T47D (cell line): Measurements from ENCODE around the gene MLLT6.

Experiments used
- DNase-seq, 2 experiments: peaks; one replicate each; pipeline versions ENCODE4 v3.0.0 to v3.0.0-alpha.2; 2011 to 2012; ENCODE audit warnings: low read depth in 1 of 2, low spot score in 1 of 2
- JUND ChIP-seq: IDR thresholded peaks from 2 replicates; pipeline ENCODE4 v1.6.1; 2012; ENCODE audit warnings: low read depth
- in situ Hi-C: cut with HindIII; loops from 2 replicates; pipeline ENCODE4 v1.10.0; 2016; ENCODE audit warnings: low sequenced_read_pairs, low pct_unique_long_range_greater_than_20kb

MLLT6 gene

DNA sequence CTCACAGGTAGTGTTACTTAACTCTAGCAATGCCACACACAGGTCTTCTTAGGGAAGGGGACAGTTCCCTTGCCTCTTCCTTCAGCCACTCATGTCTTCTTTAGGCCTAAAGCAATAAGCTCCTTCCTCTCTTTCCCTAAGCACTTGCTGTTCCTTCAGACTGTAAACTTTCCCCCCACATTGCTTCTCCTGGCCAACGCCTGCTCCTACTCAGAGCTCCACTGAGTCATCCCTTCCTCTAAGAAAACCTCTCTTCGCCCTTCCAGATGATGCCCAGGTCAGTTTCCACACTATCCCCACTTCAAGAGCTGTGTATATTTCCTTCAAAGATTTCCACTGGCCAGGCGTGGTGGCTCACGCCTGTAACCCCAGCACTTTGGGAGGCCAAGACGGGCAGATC is 17.8 kb upstream of the MLLT6 start:
- no peak for TF ChIP-seq JUND
- no peak for DNase-seq
- in situ Hi-C loops, result no loop called here

DNA sequence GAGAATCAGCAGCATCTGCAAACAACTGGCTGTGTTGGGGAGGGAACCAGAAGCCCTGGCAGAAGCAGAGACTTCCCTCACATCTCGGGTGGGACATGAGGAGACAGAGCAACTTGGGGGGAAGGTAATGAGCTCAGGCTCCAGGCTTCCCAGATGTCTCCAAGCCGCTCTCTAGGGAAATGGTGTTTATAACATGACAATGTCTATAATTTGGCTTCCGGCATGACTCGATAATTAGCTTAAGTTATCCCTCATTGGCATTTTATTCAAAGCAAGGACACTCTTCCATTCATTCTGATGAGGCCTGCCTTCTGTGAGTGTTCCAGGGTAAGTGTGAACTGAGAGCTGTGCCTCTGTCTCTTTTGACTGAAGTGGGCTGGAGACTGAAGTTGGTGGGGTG is 14.7 kb upstream of the MLLT6 start:
- DNase-seq, result no peak
- no peak for TF ChIP-seq JUND
- in situ Hi-C loops, result no loop called here

DNA sequence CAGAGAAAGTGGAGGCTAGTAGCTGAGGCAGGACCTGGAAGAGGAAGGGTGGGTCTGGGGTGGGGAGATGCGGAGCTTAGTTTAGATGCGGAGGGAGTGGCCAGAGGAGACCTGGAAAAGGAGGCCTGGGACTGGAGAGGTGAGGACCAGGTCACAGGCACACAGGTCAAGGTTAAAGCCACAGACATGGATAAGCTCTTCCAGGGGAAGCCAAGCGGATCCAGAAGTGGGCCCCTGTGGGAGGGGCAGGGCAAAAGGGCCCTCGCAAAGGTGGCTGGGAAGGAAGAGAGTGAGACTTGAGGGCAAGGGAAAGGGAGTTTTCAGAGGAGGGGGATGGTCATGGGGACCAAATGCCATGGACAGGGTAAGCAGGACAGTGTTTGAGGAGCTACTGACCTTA is 13.9 kb upstream of the MLLT6 start:
- in situ Hi-C loops, result no loop called here
- DNase-seq, result no peak
- TF ChIP-seq JUND, result no peak

DNA sequence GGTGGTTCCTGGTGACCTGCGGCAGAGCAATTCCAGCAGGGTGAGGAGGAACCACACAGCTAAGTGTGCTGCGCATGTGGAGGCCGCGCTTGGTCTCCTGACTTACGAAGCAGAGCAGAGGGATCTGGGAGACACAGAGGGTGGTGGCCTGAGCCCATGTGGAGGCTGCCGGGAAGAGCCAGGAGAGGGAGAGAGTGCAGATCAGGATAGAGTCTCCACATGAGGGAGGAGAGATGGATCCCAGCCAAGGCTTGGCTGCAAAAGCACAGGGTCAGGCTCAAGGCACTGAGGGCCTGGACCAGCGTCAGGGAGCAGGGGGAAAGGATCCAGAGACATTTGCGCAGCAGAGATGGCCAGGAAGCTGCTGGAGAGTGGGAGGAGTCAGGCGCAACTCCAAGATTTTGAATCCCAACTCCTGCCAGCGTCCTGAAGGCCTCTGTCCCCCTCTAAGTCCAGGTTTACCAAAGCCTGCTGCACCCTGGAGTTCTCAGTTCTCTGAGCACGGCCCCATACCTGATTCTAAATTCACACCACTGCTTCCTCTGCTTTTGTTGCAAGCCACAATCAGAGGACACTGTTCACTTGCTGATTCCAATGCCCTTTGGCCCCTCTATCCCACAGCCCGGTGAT is 11.3 kb upstream of the MLLT6 start:
- TF ChIP-seq JUND, result no peak
- in situ Hi-C loops, result no loop called here
- DNase-seq, result peak in 1 of 2 experiments; percentile 56

DNA sequence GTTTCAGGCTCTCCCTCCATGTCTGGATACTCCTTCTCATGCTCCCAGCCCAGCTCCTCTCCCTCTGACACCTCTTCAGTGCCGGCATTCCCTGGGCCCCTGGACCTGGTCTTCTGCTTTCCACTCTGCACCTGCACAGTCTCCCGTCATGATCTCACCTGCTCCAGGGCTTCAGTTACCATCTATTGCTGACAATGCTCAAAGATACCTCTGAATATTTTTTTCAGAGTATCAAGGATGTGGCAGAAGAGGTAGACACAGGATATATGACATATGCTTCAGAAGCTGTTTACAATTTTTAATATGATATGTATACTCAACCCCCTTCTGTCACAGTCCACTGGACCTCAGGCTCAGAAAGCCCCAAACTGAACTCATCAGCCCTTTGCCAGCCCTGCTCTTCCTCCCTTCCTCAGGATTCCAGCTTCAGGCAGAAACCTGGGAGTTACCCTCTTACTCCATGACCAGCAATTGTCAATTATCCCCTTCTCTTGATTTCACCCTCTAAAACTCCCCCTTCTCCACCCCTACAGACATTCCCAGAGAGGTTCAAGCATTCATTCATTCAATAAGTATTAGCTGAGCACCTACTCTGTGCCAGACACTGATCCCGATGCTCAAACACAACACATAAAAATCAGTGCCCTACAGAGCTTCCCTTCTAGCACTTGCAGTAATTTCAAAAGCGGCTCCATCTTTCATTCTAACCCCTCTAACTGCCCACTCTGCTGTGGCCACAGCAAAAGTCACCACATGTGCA is 7.8 kb upstream of the MLLT6 start:
- in situ Hi-C loops, result no loop called here
- DNase-seq, result no peak
- TF ChIP-seq JUND, result no peak

DNA sequence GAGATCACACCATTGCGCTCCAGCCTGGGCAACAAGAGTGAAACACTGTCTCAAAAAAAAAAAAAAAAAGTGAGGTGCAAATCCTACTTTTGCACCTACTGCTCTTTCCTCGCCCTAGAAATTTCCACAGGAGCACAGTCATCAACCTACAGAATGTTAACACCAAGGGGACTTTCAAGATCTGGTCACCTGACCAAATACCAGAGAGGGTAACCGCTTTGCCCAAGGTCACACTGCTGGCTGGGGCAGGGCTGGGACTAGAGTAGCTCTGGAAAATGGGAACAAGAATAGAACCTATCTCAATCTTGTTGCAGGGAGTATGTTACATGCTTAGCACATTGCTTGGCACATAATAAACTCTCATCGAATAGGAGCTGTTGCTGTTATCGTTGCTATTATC is 6.3 kb upstream of the MLLT6 start:
- TF ChIP-seq JUND, result no peak
- no peak for DNase-seq
- in situ Hi-C loops, result no loop called here

DNA sequence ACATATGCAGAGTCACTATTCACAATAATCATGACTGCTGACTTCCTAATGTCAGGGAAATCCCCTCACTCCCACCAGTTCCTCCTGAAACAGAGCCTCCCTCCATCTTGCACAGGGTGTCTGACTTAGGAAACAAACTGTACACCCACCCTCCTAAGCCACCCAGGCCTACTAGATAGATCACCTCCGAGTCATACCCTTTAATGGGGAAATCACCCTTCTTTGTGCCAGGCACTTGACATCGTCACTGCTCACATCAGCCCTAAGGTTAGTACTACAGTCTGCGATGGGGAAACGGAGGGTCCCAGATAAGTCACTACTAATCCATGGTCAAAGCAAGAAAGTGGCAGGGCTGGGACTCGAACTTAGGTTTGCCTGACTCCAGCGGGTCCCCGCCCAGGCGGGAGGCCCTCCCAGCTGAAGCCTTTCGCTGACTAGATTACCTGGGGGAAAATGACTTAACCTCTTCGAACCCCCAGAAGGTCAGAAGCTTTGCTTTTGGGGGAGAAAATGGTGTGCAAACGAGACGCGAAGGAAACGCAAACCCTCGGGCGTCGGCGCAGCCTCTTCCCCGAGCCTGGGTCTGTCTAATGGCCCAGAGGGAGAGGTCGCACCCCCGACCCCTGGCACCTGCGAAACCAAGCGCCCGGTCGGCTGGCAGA is 3.4 kb upstream of the MLLT6 start:
- no peak for DNase-seq
- in situ Hi-C loops, result no loop called here
- TF ChIP-seq JUND, result no peak

DNA sequence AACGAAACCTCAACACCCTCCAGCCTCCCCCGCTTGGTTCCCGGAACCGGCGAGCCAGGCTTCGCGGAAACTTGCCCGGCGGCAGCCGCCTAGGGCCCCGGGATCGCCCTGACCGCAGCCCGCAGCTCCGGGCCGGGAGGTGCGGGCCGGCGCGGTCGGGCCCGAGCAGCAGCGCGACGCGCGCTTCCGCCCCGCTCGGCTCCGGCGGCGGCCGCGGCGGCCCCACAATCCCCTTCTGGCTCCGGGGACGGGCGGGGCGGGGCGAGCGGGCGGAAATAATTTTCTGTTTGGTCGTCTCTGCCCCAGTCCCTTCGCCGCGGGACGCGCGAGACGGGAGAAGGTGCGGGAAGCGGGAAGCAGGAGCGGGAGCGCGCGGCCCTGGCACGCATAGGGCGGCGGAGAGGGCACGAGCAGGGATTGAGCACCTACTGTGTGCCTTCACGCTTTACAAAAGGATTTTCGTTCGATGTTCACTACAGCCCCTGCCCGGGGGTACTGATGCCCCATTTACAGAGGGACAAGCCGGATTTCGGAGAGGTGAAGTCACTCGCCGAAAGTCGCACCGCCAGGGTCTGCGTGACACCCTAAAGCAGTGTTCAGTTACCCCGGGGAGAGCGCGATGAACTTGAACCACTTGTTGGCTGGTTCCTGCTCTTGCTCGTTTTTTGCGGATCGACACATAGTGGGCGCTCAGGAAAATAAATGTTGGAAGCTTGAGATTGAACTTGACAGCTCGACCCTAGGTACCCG is 2.7 kb upstream of the MLLT6 start:
- in situ Hi-C loops, result no loop called here
- DNase-seq, result peak; percentile 86 to 96
- no peak for TF ChIP-seq JUND

DNA sequence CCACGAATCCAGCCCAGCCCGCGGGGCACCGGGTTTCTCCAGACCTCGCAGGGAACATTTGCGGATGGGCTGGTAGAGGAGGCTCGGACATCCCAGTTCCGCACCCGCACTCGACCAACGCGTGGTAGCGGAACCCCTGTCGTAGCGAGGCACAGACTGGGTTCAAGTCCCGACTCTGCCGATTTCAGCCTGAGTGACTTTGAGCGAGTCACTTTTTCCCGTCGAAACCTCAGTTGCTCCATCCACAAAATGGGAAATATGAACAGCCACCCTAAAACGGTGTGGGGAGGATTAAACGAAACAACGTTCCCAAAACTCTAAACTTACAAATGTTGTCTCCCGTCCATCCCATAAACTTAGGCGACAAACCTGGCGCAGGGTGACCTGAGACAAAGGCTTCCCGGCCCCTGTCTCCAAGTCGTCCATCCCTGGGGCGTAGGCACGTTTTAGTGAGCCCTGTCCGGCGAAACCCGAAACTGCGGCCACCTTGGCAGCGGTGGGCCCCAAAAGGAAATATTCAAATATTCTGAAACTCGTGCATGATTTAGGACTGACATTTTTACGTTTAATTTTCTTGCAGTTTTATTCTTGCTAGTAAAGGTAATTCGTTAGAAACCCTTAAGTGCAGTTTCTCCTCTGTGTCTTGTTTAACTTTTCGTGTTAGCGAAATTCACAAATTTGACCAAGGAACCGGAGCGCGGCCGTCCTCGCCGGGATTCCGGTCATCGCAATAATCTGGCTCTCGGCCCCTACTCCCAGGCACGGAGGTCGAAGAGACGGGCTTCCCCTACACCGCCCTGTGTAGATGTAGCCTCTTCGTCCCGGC is 1.9 kb upstream of the MLLT6 start:
- in situ Hi-C loops, result no loop called here
- no peak for TF ChIP-seq JUND
- peak in 1 of 2 experiments; percentile 54 for DNase-seq

DNA sequence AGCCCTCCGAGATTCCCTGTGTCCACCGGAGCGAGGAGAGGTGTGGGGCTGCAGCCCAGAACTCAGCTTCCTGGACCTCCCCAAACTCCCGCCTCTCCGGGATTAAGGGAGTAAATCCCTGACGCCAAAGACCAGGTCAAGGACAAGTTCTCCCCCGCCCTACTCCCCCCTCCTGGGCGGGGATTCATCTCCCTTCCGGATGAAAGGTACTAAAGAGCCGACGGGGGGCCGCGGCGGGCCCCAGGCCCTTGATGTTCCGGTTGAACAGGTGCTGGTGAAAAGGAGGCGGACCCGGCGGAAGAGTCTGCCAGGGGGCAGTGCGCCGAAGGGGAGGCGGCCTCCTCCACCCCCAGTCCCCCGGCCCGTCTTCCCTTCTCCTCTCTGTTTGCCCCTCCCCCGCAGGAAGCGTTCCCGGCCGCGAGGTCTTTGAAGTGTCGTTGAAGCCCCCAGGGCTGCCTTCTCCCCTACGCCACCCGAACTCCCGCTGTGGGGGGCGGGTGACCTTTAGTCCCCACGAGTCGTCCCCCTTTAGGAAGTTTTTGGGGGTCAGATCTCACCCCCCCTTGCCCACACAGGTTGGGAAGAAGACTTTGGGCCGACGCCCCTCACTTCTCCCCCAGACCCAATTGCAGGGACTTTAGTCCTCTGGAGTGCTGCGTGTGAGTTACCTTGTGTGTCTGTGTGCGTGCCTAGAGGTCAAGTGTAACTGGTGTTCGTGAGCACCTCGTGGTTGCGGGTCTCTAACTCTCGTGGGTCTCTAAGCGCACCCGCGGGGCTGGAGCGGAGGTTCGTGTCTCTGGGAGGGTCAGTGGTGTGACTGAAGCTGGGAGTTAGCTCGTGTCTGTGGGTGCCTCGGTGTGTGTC is 1.1 kb upstream of the MLLT6 start:
- peak; percentile 91 to 99 for DNase-seq
- in situ Hi-C loops, result no loop called here
- no peak for TF ChIP-seq JUND

DNA sequence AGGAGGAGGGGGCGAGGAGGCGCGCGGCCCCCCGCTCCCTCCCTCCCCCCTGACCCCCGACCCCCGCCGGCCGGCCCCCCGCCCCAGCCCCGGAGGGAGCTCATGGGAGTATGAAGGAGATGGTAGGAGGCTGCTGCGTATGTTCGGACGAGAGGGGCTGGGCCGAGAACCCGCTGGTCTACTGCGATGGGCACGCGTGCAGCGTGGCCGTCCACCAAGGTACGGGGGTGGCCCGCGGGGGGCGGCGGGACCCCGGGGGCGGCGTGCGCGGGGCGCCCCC is 390 bp downstream of the MLLT6 start:
- in situ Hi-C loops, result no loop called here
- no peak for TF ChIP-seq JUND
- DNase-seq, result peak in 1 of 2 experiments; percentile 49
